Ovary (tissue), 9 donors: ENCODE results near the gene ALPK3. TPM values are rescaled to one million over a fixed set of nuclear protein-coding genes. Genes with fewer than 3 reads are reported as not detected.

Experiments used
- DNase-seq, 5 donors: peaks; one replicate each; pipeline ENCODE4 v3.0.0-alpha.2; 2019 to 2020
- H3K27ac ChIP-seq, 2 donors: fragments of 200-600 bp; one replicate each; pipeline versions ENCODE4 v1.5.1 to v1.8.0; 2019 to 2022
- H3K27me3 ChIP-seq: fragments of 200-600 bp; one replicate; pipeline ENCODE4 v1.8.0; 2022
- H3K36me3 ChIP-seq: fragments of 200-600 bp; sonication (generic); one replicate; pipeline ENCODE4 v1.5.1; 2019
- H3K4me1 ChIP-seq: one replicate; pipeline ENCODE4 v1.8.1; 2013; ENCODE audit warnings: mild to moderate bottlenecking, moderate library complexity; ENCODE audit not compliant: insufficient read depth
- H3K4me3 ChIP-seq: fragments of 200-600 bp; sonication (generic); one replicate; pipeline ENCODE4 v1.5.1; 2017
- H3K9me3 ChIP-seq, 2 donors: fragments of 200-600 bp in 1 of 2; sonication (generic) in 1 of 2; one replicate each; pipeline versions ENCODE4 v1.5.1 to v1.8.1; 2013 to 2019; ENCODE audit warnings: mild to moderate bottlenecking in 1 of 2, moderate library complexity in 1 of 2
- CTCF ChIP-seq, 3 donors: fragments of 450-650 bp in 2 of 3; fragments of 200-600 bp in 1 of 3; IDR thresholded peaks; one replicate each; pipeline versions ENCODE4 v1.5.1 to v1.8.0; 2016 to 2022; ENCODE audit warnings: antibody characterized with exemption in 3 of 3, mild to moderate bottlenecking in 1 of 3
- EP300 ChIP-seq: sonication (generic); formaldehyde crosslinking; IDR thresholded peaks from one replicate; pipeline ENCODE4 v1.6.1; 2017; ENCODE audit warnings: antibody characterized with exemption
- POLR2A ChIP-seq: fragments of 450-650 bp; IDR thresholded peaks from one replicate; pipeline ENCODE4 v1.6.1; 2017; ENCODE audit warnings: antibody characterized with exemption, mild to moderate bottlenecking, moderate library complexity
- WGBS, 3 donors: extraction: QIAGEN DNeasy Blood & Tissue Kit in 1 of 3; methylation state at CpG; one replicate each; pipeline versions ENCODE4 v1.1.5 to v1.1.7; 2013 to 2017; 5-methylcytosine and 5-hydroxymethylcytosine counted together
- intact Hi-C, 4 donors: fragments of 100-400 bp; cut with DNase I; formaldehyde crosslinking; loops; one replicate each; pipeline versions ENCODE4 v1.11.0 to v1.15.1; 2022 to 2023
- polyA plus RNA-seq, 2 donors: library from polyadenylated mRNA; stranded (reverse); fragments of 200-250 nt in 1 of 2; fragments of 350-450 nt in 1 of 2; fragmentation: Illumina TruSeq in 1 of 2; extraction: RNeasy Lipid Tissue Mini Kit (QIAGEN cat#74804) in 1 of 2; gene quantifications; one replicate each; pipeline ENCODE4 v1.2.3, GENCODE V29; 2013 to 2014
- total RNA-seq, 7 donors: library from RNA; depleted of rRNA in 2 of 7; stranded (reverse); fragments of >200 nt in 2 of 7; fragmentation: NEBNext Ultra II Directional in 3 of 7; extraction: Animal tissue kit (Norgen Biotek cat#: 25700) in 3 of 7; gene quantifications; one replicate each; pipeline versions ENCODE4 v1.1.0 to v1.2.4, GENCODE V29; 2016 to 2023
- donor health status: DM: no; HTN: no; CAD: no; lungs with moderate emphysema.
- donor health status: DM: no; HTN: no; CAD: no.
- donor health status: Bipolar disorder and iron deficiency.
- donor health status: DM: yes; HTN: yes; CAD: no.
- donor health status: DM: no; HTN: no; CAD: no.
- donor health status: DM: yes; HTN: yes; CAD: no.

Gene ALPK3
- total and polyA plus RNA-seq, 9 donors: 0.48 to 2.8 (median 1.0) TPM

GRCh38 chr15:84797801-84798200, 19.4 kb upstream of the ALPK3 start:
- intact Hi-C loops: no loop called here
- H3K27me3 ChIP-seq: no peaks in the 10 kb centered on the region
- no peaks in the 10 kb centered on the region for H3K36me3 ChIP-seq

GRCh38 chr15:84798436-84798946, 18.7 kb upstream of the ALPK3 start:
- DNase-seq: no peak
- intact Hi-C loops: no loop called here
- WGBS, 3 donors: 94 to 96% (median 96%) methylated on average over 21 of the region's 21 CpGs
- no peak for TF ChIP-seq POLR2A
- TF ChIP-seq EP300: no peak
- no peak for TF ChIP-seq CTCF (IDR thresholded peaks at IDR 0.05)
- no peaks in the 10 kb centered on the region for H3K4me1 ChIP-seq
- no peaks in the 10 kb centered on the region for H3K27me3 ChIP-seq
- no peak overlapping the region for H3K27ac ChIP-seq
- H3K36me3 ChIP-seq: no peaks in the 10 kb centered on the region
- H3K4me3 ChIP-seq: no peak overlapping the region
- H3K9me3 ChIP-seq: no peaks in the 10 kb centered on the region

More at GRCh38 chr15:84797801-84798200, 19.4 kb upstream of the ALPK3 start:
- H3K9me3 ChIP-seq: no peaks in the 10 kb centered on the region
- H3K4me1 ChIP-seq: no peaks in the 10 kb centered on the region
- TF ChIP-seq CTCF (IDR thresholded peaks at IDR 0.05): no peak
- TF ChIP-seq EP300: no peak
- TF ChIP-seq POLR2A: no peak
- WGBS, 3 donors: 87 to 88% (median 87%) methylated on average over 3 of the region's 3 CpGs
- no peak for DNase-seq
- no peak overlapping the region for H3K4me3 ChIP-seq
- H3K27ac ChIP-seq: no peak overlapping the region

GRCh38 chr15:84799511-84800187, 17.5 kb upstream of the ALPK3 start:
- Histone ChIP-seq H3K9me3 (no peaks in the 10 kb centered on the region), H3K4me1 (no peaks in the 10 kb centered on the region), H3K27ac (no peak overlapping the region), H3K4me3 (no peak overlapping the region), H3K36me3 (no peaks in the 10 kb centered on the region), H3K27me3 (no peaks in the 10 kb centered on the region)
- no peak for DNase-seq
- TF ChIP-seq EP300: no peak
- no peak for TF ChIP-seq POLR2A
- TF ChIP-seq CTCF (IDR thresholded peaks at IDR 0.05): no peak
- 82 to 88% (median 84%) methylated on average over 10 of the region's 10 CpGs for WGBS, 3 donors
- intact Hi-C loops: no loop called here

- H3K27ac ChIP-seq: no peak overlapping the region
- intact Hi-C loops: no loop called here
- no peaks in the 10 kb centered on the region for H3K27me3 ChIP-seq
- DNase-seq: no peak
- WGBS, 3 donors: 77 to 89% (median 85%) methylated on average over 3 of the region's 3 CpGs
- H3K4me3 ChIP-seq: no peak overlapping the region
- no peaks in the 10 kb centered on the region for H3K9me3 ChIP-seq
- TF ChIP-seq POLR2A: no peak
- no peak for TF ChIP-seq EP300
- TF ChIP-seq CTCF (IDR thresholded peaks at IDR 0.05): no peak
- H3K36me3 ChIP-seq: no peaks in the 10 kb centered on the region
- H3K4me1 ChIP-seq: no peaks in the 10 kb centered on the region
Measured at GRCh38 chr15:84800365-84800806, 16.8 kb upstream of the ALPK3 start.
